ENCODE measurements around the gene AHDC1.
A peak's percentile ranks its signal among the peaks of the same experiment; 100 is the strongest.

The AHDC1 gene

GRCh38 chr1:27596261-27596660 lies 7.7 kb downstream of the AHDC1 start:
- no peak for DNase-seq

- no peak for DNase-seq
Measured at GRCh38 chr1:27595597-27595996, 8.3 kb downstream of the AHDC1 start.

DNA sequence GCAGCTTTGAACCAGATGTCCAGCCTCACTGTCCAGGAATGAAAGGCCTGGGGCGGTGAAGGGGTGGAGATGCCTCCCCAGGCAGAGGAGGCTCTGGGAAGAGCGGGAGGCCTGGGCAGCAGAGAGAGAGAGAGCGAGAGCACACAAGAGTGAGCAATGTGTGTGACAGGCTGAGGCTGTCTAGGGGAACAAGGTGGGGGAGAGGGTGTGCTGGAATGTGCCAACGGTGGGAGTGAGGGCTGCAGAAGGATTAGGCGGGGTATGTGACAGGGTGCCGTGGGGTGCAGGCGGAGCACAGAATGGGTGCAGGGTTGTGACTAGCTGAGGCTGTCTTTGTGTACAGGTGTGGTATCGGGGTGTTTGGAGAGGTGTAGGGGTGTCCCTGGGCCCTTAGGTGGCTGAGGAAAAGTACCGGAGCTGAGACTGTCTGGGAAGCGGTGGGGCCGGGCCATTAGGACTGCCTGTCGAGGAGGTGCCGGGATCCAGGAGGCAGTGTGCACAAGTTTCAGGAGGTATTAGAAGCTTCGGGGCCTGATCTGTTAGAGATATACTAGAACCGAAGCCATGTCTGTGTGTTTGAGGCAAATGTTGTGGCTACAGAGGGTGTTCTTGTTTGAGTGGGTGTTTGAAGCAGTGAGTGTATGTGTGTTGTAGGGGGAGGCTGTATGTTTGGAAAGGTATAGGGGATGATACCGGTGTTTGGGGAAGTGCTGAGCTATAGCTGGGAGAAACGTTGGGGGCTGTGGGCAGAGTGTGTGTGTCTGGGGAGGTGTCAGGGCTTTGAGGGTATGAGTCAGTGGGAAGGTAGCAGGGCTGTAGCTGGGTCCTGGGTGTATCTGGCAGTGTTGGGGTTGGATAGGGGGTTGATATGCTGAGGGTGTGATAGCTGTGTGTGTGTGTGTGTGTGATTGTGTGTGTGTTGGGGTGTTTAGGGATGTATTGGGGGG lies 9.1 kb downstream of the AHDC1 start:
- DNase-seq = no peak

- DNase-seq = no peak
Measured at GRCh38 chr1:27593678-27594563, 10.0 kb downstream of the AHDC1 start.

GRCh38 chr1:27592931-27593677 lies 10.8 kb downstream of the AHDC1 start:
- no peak for DNase-seq

DNA sequence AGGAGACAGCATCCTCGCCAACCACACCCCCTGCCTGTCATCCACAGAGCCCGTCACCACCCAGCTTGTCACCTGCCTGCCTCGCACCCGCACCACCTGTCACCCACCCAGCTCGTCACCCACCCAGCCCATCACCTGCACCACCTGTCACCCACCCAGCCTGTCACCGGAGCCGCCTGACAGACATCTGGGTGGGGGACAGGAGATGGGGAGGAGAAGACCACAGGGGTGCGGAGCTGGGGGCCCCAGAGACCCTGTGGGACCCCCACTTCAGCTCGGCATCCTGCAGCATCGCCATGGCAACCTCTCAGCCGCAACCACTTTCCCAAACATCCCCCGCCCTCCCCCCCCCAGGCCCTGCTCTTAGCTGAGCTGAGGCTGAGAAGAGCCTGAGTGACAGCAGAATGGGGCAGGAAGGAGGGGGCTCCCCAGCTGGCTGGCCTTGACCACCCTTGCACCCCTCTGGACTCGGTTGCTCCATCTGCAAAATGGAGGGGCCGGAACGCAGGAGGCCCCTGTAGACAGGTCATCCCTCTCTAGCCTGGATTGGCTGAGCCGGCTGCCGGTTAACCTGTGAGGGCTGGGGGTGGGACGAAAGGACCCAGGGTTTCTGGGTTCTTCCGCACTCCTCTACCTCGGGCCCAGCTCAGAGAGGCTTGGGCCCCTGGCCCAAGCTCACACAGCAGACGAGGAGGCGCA lies 11.6 kb downstream of the AHDC1 start:
- peak; percentile 64 for DNase-seq

DNA sequence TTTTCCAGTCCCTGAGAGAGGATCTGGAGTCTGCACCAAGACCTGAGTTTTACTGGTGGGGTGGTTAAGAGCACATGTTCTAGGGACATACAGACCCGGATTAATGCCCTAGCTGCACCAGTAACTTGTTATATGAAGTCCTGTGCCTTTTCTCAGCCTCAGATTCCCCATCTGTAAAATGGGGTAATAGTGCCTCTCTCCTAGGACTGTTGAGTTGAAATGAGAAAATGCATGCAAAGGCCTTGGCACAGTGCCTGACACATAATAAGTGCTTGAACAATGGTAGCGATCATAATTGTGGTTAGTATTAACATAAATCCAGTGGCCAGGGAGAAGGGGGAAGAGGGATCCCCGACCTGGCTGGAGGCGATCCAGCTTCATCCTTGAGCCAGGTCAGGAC lies 12.3 kb downstream of the AHDC1 start:
- DNase-seq = peak; percentile 66

GRCh38 chr1:27590917-27591508 lies 12.9 kb downstream of the AHDC1 start:
- no peak for DNase-seq

DNA sequence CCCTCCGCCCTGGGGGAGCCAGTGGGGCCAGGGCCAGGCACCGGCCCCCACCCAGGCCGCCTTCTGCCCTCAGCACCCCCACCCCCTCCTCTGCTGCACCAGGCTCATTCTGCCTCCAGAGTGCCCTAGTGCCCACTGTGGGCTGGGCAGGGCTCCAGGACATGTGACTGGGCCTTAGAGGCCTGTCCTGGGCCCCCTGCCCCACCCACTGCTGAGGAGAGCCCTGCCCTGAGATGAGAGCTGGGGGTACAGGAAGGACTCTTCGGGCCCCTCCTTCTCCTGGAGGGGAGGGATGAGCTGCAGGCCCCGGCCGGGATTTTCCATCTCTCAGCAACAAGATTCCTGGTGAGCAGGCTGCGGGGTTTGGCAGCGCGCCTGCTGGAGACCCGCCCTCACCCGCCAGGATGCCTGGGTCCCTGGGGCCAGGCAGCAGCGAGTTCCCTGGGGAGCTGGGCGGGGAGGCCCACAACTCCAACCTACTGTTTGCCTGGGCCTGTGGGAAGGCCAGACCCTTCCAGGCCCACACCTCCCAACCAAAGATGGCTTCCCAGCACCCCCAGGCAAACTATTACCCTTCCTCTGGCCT lies 14.0 kb downstream of the AHDC1 start:
- peak; percentile 69 for DNase-seq

DNA sequence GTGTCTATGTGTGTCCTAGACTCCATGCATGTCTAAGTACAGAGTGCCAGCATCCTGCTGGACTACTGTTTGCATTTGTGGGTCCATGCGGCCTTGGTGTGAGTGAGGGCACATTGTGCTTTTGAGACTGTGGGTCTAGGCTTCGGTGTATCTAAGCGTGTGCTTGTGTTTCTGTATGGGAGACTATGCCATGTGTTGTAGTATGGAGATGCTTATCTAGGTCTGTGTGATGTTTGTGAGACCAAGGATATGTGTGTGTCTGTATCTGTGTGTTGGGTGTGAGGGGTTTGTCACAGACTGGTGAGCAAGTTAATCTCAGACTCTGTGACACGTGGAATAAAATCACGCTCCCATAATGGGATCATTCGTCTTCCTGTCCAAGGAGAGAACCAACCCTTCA lies 14.5 kb downstream of the AHDC1 start:
- no peak for DNase-seq

DNA sequence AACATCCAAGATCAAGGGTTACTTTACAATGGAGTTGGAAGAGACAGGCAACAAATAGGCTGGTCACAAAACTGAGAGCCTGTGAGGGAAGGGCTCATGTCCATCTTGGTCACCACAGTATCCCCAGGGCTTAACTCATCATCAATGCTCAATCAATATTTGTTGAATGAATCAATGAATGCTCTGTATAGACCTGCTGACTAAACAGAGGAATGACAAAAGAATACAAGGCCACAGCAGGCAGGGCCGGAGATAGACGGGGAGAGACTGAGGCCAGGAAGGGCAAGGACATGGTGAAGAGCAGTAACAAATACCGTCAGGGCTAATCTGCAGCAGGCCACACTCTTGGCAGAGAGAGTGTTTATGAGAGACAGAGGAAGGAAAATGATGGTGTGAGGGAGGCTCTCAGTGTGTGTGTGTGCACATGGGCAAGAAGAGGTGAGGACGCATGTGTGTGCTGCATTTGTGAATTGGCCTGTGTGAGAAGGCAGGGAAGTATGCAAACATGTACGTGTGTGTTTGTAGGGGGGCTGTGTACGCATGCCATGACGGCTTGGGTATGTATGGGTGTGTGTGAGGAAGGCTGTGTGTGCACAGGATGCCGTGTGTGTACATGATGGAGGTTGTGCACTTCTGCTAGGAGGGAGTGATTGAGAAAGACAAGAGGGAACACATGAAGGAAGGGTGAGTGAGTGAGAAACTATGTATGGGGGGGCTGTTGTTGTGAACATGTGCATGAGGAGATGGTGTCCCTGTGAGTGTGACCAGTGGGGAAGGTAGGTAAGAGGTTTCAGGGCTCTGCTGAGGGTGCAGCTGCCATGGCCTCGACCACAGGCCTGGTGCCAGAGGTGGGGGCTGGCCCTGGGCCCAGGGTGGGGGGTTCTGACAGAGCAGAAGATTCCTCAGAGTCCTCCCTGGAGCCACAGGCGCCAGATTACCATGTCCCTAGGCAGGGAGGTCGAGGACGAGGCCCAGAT lies 15.4 kb downstream of the AHDC1 start:
- DNase-seq = no peak

DNA sequence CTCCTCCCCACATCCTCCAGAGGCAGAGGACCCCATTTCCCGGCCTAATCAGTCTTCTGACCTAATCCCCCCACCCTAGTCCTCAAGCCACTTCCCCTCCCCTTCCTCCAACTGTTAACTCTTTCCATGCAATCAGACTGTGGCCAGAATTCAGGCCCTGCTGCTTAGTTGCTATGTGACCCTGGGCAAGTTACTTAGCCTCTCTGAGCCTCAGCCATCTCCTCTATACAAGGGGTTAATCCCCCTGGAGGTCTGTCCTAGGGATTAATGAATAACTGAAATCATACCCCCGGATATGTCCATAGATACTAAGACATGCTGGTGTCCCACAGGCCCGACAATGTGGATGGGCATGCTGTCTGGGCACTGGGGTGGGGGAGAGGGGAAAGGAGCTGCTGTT lies 18.3 kb downstream of the AHDC1 start:
- DNase-seq = no peak

- no peak for DNase-seq
Measured at GRCh38 chr1:27584453-27584852, 19.5 kb downstream of the AHDC1 start.

- DNase-seq = no peak
Measured at GRCh38 chr1:27583479-27583878, 20.5 kb downstream of the AHDC1 start.

DNA sequence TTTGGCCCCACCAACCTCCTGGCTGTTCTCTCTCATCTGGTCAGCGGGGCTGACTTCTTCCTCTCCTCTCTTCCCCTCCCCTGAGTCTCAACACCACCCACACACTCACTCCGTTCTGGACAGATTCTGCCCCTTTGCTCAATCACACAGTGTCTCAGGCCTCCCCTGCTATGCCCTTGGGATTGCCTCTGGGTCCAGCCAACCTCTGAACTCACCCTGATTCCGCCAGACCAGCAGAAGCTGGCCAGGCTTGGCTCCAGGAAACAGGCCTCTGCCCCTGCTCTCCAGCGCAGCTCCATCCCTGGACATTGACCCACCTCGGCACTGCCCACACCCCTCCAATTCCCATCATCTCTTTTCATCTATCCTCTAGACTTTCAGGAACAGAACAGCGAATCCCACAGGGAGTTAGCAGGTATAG lies 22.1 kb downstream of the AHDC1 start:
- no peak for DNase-seq

DNA sequence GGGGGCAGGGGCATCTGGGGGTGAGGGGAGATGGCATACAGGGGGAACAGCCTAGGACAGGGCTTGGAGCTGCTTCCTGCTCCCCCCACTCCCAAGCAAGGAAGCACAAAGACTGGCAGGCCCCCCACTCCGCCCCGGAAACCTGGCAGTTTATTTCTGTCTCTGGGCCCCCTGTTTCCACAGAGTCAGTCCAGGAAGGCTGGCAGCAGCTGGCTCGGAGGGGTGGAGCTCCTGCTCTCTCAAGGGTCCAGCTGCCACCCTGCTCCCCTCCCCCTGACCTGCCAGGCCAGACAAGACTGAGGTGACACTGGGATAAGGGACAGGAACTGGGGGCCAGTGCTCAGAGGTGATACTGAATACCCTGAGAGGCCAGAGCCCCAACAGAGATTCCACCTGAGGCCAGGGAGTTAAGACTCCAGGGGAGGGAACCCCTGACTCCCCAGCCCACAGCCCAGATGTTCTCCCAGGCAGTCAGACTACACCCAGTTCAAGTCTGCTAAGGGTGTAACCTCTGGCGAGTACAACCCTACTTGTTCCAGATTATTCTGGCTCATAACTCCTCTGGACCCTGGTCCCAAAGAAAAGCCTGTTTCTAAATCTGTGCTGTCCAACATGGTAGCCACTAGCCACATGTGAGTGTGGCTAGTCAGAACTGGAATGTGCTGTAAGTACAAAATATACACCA lies 26.3 kb downstream of the AHDC1 start:
- no peak for DNase-seq

GRCh38 chr1:27576806-27577227 lies 27.1 kb downstream of the AHDC1 start:
- DNase-seq = no peak

GRCh38 chr1:27575840-27576331 lies 28.1 kb downstream of the AHDC1 start:
- DNase-seq = no peak
